Omental fat pad (tissue), 4 donors: ENCODE data around the gene GNPTAB. TPM values are rescaled to one million over a fixed set of nuclear protein-coding genes. Genes with fewer than 3 reads are reported as not detected.
A peak's percentile ranks its signal among the peaks of the same experiment; 100 is the strongest.
"Not testable (repeated sequence)": the region's sequence is repeated elsewhere in the genome, so short reads cannot be mapped to it uniquely, and the experiment has no call there.

Experiments used
- ATAC-seq: fragments of 150-250 bp; one replicate; pipeline ENCODE4 v1.9.1; 2016; ENCODE audit warnings: mild to moderate bottlenecking, moderate library complexity; ENCODE audit not compliant: low FRiP score
- DNase-seq: peaks from one replicate; pipeline ENCODE4 v3.0.0-alpha.2; 2019; ENCODE audit warnings: low spot score
- CTCF ChIP-seq, 3 donors: fragments of 450-650 bp; IDR thresholded peaks; one replicate each; pipeline ENCODE4 v1.5.1; 2016 to 2017; ENCODE audit warnings: antibody characterized with exemption in 3 of 3, mild to moderate bottlenecking in 3 of 3, moderate library complexity in 2 of 3
- total RNA-seq, 4 donors: library from RNA; depleted of rRNA; stranded (reverse); fragments of >200 nt; gene quantifications; one replicate each; pipeline ENCODE4 v1.1.0, GENCODE V29; 2016

The GNPTAB gene
- total RNA-seq, 4 donors from 2014 or later = 18.3 to 28.8 (median 24.8) TPM

- DNase-seq (no peak), ATAC-seq (no peak)
- no peak for TF ChIP-seq CTCF (IDR thresholded peaks at IDR 0.05)
Observed at GRCh38 chr12:101858361-101858760, 27.6 kb upstream of the GNPTAB start.

- TF ChIP-seq CTCF (IDR thresholded peaks at IDR 0.05) = no peak
- DNase-seq = no peak
- peak; percentile 73 for ATAC-seq
Observed at GRCh38 chr12:101857043-101857558, 26.3 kb upstream of the GNPTAB start.

GRCh38 chr12:101856614-101857013 is 25.9 kb upstream of the GNPTAB start:
- not testable (repeated sequence) for ATAC-seq, DNase-seq

- no peak for ATAC-seq
- no peak for TF ChIP-seq CTCF (IDR thresholded peaks at IDR 0.05)
- DNase-seq = no peak
Observed at GRCh38 chr12:101855976-101856375, 25.2 kb upstream of the GNPTAB start.

GRCh38 chr12:101855364-101855884 is 24.7 kb upstream of the GNPTAB start:
- no peak for DNase-seq
- no peak for TF ChIP-seq CTCF (IDR thresholded peaks at IDR 0.05)
- no peak for ATAC-seq

- no peak for TF ChIP-seq CTCF (IDR thresholded peaks at IDR 0.05)
- ATAC-seq (no peak), DNase-seq (no peak)
Observed at GRCh38 chr12:101854747-101855146, 24.0 kb upstream of the GNPTAB start.

GRCh38 chr12:101852998-101853397 is 22.2 kb upstream of the GNPTAB start:
- TF ChIP-seq CTCF (IDR thresholded peaks at IDR 0.05) = no peak
- DNase-seq (no peak), ATAC-seq (no peak)
